ENCODE data around the gene UBAC1.
"Not testable (repeated sequence)": the region's sequence is repeated elsewhere in the genome, so short reads cannot be mapped to it uniquely, and the experiment has no call there.

UBAC1 gene

GRCh38 chr9:135978642-135979546 is 17.7 kb upstream of the UBAC1 start:
- DNase-seq, result peak in 52 of 58 donors; percentile 13 to 79 (median 50)

DNA sequence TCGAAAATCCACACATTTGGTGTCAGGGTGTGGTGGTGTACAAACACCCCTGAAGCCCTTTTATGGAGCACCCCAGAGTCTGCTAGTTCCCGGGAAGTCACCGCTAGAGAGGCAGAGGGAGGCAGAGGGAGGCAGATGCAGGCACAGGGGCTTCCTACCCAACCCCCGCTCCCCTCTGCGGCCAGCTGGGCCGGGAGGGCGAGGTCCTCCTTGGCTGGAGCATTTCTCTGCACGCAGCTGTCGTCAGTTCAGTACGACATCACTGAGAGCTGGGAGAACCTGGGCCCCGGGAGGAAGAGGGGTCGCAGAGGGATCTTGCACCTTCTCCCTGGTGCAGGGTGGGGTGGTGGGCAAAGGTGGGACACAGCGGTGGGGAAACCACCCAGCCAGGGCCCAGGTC is 15.8 kb upstream of the UBAC1 start:
- no peak for DNase-seq

DNA sequence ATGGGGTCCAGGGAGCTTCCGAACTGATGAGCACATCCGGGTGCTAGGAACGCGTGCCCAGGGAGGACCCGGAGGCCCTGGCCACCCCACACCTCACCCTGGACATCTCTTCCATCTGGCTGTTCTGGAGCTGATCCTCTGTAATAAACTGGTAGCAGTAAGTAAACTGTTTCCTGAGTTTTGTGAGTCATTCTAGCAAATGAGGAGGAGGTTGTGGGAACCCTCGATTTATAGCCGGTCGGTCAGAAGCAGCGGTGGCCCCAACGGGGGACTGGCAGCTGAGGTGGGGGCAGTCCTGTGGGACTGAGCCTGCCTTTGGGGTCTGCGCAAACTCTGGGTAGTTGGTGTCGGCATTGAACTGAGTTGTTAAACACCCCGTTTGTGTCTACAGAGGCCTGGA is 15.4 kb upstream of the UBAC1 start:
- DNase-seq, result no peak

DNA sequence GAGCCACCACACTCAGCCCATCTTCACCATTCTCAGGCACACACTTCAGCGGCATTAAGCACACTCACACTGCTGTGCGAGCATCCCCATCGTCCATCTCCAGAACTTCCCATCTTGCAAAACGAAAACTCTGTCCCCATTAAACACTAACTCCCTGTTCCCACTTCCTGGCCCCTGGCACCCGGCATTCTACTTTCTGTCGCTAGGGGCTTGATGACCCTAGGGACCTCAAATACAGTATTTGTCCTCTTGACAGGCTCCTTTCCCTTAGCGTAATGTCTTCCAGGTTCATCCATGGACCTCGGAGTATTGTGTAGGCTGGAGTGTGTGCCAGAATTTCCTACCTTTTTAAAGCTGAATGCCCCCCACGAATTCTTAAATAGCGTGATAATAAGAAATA is 14.7 kb upstream of the UBAC1 start:
- DNase-seq, result no peak

GRCh38 chr9:135974220-135974573 is 13.0 kb upstream of the UBAC1 start:
- no peak for DNase-seq

DNA sequence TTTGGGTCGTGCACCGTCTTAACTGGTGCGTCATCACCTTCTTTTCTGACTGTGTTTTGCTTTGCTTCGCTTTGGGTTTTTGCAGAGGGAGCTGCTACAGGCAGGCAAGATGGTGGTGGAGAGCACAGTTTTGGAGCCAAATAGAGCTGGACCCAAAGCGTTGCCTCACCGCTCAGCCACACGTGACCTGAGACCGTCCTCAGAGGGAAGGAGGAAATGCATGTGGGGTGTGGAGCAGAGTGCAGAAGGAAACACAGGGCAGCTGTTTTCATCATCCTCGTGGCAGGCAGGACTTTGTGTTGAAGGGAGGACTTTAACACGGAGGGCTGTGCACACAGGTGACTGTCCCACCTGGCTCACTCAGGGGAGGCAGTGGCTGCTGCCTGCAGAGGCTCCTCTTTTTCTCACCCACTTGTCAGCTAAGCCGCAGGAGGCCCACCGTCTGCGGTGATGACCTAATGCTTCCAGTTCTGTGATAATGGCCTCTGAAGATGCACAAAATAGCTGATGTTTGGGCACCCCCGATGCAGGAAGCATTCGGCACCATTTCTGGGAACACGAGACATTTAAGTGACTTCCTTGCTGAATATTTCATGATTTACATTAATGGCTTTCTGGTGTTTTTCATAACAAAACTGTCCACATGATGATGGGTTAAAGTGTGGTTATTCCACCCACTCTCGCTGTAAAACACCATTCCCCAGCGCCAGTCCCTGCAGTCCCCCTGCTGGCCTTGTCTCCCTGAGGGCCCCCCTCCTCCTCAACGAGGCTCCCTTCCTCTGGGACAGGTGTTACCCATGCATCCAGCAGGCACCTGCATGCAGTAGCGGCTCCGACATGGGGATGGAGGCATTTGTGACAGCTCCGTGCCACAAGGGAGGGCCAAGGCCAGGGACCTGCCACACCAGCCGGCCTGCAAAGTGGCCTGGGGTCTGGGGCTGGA is 12.4 kb upstream of the UBAC1 start:
- DNase-seq, result no peak

- DNase-seq, result no peak
Measured at GRCh38 chr9:135971892-135972291, 10.7 kb upstream of the UBAC1 start.

GRCh38 chr9:135971111-135971766 is 10.1 kb upstream of the UBAC1 start:
- DNase-seq, result no peak

DNA sequence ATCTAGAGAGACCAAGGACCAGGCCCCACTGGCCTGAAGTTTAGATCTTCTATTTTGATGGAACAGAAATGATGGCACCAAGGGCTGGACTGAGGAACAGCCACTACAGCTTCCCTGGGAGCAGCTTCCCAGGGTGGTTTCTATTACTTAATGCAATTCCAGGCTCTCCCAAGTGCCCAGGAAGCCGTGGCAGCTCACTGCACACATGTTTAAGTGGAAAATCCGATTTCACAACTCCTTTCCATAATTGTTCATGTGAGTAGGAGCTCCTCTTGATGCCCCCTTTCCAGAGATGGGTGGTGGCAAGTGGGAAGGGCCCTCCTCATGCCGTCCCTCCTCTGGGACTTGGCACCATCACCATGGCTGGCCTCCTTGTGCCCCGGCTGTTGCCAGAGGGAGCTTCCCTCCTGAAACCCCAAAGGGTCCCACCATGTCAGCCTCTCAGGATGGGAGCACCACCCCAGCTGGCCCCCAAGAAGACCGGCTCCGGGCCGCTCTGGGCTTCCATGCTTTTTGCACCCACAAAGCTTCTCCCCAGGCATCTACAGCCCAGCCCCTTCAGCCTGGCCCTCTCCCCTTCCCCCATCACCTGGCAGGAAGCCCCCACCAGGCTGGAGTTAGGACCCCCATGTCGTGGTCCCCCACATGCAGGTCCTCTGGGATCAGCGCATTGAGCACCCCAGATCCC is 9.1 kb upstream of the UBAC1 start:
- no peak for DNase-seq

DNA sequence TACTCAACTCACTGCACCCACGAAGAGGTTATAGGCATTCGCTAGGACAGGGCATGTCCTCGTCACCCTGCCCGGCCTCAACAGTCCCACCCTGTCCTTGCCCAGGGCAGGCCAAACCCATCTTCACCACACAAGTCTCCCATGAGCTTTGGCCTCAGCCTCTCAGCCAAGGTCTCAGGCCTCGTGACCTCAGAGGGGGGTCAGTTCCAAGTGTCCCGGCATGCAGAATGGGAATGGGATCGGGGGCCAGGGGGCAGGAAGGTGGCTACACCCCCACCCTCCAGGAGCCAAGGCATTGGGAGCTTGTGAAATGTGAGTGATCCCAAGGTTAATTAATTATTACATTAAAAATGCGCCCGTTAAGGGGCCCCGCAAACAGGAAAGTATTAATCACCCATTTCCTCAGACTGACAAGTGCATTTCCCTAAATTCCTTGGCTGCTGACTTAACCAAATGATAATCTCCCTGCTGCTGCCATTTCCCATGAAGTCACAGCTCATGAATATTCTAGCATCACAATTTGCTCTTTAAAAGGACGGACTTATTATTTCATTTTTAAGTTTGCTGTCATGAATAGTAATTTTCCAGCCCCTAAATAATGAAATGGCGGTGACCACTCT is 8.0 kb upstream of the UBAC1 start:
- no peak for DNase-seq

DNA sequence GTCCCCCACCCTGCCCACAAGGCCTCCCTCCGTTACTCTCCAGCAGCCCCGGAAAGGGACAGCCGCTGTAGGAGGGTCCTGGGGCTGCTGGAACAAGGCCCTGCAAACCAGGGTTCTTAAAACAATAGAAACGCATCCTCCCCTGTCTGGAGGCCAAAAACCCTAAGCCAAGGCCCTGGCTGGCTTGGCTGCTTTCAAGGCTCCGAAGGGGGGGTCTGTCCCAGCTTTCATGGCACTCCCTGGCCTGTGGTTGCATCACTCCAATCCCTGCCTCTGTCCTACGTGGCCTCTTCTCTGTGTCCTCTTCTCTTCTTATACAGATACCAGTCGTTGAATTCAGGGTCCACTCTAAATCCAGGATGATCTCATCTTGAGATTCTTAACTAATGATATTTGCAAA is 7.4 kb upstream of the UBAC1 start:
- DNase-seq, result no peak

DNA sequence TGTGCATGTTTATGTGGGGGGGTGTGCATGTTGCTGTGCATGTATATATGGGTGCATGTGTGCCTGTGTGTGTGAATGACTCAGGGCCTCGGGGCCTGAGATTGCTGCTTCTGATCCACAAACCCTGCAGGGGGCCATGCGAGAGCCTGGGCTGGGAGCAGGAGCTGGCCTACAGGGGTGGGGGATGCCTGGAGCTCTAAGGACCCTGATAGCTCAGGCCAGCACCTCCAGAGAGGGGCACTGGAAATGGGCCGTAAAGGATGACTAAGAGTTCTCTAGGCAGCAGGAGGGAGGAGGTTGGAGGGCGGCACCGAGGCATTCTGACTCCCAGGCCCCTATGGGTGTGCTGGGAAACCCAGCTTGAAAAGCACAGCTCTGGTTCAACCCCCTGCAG is 6.9 kb upstream of the UBAC1 start:
- DNase-seq, result no peak

GRCh38 chr9:135966916-135967260 is 5.7 kb upstream of the UBAC1 start:
- not testable (repeated sequence) for DNase-seq

- no peak for DNase-seq
Measured at GRCh38 chr9:135965124-135965756, 4.1 kb upstream of the UBAC1 start.

DNA sequence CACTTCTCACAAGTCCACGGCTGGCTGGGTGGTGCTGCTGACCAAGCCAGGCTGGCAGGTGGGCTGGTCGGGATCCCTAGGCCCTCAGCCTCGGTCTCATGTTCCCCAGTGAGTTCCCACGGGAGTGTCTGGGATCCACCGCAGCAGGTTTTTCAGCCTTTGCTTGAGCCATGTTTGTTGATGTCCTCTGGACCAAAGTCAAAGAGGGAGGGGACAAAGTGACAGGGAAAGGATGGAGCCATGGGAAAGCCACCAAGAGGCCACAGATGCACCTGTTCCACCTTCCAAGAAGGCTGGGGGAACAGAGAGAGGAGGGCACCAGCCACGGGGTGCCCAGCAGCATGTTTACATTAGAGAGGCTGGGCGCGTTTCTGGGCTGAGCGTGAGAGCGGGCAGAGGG is 2.8 kb upstream of the UBAC1 start:
- DNase-seq, result no peak

DNA sequence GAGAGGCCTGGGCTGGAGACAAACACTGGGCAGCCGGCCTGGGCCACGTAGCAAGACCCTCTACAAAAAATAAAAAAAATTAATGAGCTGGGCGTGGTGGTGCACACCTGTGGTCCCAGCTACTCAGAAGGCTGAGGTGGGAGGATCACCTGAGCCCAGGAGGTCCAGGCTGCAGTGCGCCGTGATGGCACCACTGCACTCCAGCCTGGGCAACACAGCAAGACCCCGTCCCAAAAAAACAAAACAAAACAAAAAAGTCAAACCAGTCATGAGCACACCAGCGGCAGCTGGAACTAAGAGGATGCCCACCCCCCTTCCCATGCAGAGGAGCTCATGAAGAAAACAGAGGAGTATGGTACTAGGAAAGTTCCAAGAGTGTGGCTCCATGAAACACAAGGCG is 2.2 kb upstream of the UBAC1 start:
- no peak for DNase-seq

- DNase-seq, result no peak
Measured at GRCh38 chr9:135962696-135963307, 1.6 kb upstream of the UBAC1 start.

DNA sequence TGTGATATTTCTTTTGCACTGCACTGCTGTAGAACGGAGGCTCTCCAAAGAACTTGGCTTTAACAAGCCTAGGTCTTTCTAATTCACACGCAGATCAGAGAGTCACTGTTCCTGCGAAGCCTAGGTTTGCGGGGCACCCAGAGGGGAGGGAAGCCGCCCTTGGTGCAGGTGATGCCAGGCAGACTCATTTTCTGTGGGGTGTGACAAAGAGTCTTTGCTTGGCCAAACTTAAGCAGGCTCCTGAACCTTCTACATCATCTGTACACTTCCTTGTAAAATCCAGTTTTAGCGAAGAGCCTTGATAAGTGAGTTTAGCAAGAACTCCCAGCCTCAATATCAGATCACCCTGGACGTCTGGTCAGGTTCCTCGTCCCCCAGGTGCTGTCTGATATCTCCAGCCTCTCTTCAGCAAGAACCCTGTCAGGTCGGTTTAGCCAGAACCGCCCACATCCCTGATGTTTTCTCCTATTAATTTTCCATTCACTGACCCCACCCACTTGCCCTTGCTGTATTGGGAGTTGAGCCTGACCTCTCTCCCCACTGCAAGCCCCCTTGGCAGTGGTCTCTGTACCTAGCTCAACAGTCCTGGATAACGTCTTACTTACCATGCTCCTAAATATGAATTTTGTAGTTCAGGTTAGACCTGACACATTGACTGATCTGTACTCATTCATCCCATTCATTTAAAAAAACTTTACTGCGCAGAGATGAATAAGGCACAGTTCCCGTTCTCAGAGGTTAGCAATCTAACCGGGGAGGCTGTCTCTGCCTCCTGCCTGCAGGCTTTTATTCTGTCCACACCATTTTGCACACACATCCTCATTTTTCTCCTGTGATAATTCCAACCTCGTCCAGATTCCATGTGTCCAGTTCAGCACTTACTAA is 880 bp upstream of the UBAC1 start:
- no peak for DNase-seq

Data from anterior cingulate cortex (tissue), 58 donors.